ENCODE measurements around the gene FAIM2.

DNA sequence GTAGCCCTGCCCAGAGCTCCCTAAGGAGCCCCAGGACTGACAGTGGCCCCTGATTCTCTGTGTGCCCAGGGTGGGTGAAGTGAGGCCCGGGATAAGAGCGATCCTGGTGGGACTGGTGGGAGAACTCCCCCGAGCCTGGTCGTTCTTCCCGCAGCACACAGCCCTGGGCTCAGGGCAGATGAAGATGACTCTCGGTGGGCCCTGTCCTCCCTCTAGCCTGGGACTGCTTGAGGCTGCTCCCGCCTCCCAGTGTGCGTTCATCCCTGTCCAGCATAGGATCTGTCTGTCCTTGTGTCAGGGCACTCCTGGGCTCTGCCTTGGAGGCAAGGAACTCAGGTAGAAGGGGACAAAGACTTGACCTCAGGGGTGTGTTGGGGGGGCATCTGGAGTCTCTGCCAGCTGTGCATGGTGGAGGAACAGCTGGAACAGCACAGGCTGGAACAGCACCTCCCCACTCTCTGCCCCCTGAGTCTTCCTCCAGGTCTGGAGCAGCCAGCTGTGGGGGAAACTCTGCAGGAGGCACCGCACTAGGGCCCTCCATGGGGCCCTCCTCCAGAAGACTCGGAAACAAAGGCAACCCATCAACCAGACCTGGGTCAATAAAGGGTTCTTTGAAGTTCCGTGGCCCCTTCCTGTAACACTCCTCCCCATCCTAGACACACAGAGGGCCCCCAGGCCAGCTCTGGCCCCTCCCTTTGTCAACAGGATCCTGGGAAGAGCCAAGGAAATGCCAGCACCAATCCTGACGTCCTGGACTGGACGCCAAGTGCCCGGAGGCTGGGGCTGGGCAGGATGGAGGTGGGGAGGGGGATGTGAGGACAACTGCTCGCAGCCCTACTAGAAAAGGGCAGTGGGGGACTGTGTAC, 15.9 kb downstream of the FAIM2 start:
- TF ChIP-seq, protein P1, sequence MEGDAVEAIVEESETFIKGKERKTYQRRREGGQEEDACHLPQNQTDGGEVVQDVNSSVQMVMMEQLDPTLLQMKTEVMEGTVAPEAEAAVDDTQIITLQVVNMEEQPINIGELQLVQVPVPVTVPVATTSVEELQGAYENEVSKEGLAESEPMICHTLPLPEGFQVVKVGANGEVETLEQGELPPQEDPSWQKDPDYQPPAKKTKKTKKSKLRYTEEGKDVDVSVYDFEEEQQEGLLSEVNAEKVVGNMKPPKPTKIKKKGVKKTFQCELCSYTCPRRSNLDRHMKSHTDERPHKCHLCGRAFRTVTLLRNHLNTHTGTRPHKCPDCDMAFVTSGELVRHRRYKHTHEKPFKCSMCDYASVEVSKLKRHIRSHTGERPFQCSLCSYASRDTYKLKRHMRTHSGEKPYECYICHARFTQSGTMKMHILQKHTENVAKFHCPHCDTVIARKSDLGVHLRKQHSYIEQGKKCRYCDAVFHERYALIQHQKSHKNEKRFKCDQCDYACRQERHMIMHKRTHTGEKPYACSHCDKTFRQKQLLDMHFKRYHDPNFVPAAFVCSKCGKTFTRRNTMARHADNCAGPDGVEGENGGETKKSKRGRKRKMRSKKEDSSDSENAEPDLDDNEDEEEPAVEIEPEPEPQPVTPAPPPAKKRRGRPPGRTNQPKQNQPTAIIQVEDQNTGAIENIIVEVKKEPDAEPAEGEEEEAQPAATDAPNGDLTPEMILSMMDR (IDR thresholded peaks at IDR 0.05; ENCODE audit: borderline replicate concordance, extremely low read depth, low read length, poor library complexity, severe bottlenecking), result no peak
- no peak for TF ChIP-seq EZH2 (IDR thresholded peaks at IDR 0.05; ENCODE audit: borderline replicate concordance, low read depth, low read length, severe bottlenecking)
